ENCODE results near the gene KDM4C.

Gene KDM4C

DNA sequence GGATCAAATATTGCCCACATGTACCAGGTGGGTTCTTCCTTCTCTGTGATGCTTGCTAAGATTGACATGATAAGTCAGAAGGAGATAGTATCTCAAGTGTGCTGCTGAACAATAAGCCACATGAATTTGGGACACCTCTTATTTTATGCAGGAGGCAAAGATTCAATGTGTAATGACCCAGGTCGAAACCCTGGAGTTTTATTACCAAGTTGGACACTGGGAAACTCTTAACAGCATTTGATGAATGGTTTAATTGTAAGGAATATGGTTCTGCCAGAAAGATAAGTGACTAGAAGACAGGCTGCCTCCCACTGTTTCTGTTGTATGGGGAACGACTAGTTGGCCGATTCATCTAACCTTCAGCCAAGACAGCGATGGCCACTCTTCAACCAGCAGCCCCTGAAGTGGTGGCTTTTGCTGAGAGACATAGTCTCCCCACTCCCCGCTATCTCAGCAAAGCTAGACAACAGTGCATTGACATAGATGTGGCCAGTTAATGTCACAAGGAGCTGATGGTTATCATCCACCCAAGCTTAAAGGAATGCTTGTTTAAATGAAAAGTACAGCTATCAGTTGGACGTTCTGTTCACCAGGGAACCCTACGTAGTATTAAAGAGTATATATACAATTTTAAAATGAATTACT, 407.7 kb downstream of the KDM4C start:
- Histone ChIP-seq H3K4me1 (ENCODE audit: control insufficient read depth in 5 of 5, insufficient read depth in 5 of 5, low read length in 5 of 5) (peaks cover 0 to 2% (median 0%) of the 10 kb centered on the region in 5 donors), H3K4me3 (ENCODE audit: low read depth in 1 of 5, low read length in 5 of 5) (no peak overlapping the region), H3K9ac (ENCODE audit: low read length in 5 of 5) (no peak overlapping the region), H3K36me3 (ENCODE audit: control insufficient read depth in 5 of 5, insufficient read depth in 5 of 5, low read length in 5 of 5) (peaks cover 9 to 22% (median 13%) of the 10 kb centered on the region in 5 donors), H3K9me3 (ENCODE audit: control insufficient read depth in 5 of 5, low read length in 5 of 5) (no peaks in the 10 kb centered on the region), H3K27ac (ENCODE audit: low read depth, low read length) (no peak overlapping the region), H3K27me3 (ENCODE audit: control insufficient read depth in 5 of 5, insufficient read depth in 4 of 5, low read length in 5 of 5) (no peaks in the 10 kb centered on the region)

- peaks cover 9 to 26% (median 16%) of the 10 kb centered on the region in 5 donors for H3K36me3 ChIP-seq (ENCODE audit: control insufficient read depth in 5 of 5, insufficient read depth in 5 of 5, low read length in 5 of 5)
- H3K9ac ChIP-seq (ENCODE audit: low read length in 5 of 5), result no peak overlapping the region
- peaks cover 0 to 2% (median 0%) of the 10 kb centered on the region in 5 donors for H3K4me1 ChIP-seq (ENCODE audit: control insufficient read depth in 5 of 5, insufficient read depth in 5 of 5, low read length in 5 of 5)
- H3K4me3 ChIP-seq (ENCODE audit: low read depth in 1 of 5, low read length in 5 of 5), result no peak overlapping the region
- no peaks in the 10 kb centered on the region for H3K9me3 ChIP-seq (ENCODE audit: control insufficient read depth in 5 of 5, low read length in 5 of 5)
- no peak overlapping the region for H3K27ac ChIP-seq (ENCODE audit: low read depth, low read length)
- no peaks in the 10 kb centered on the region for H3K27me3 ChIP-seq (ENCODE audit: control insufficient read depth in 5 of 5, insufficient read depth in 4 of 5, low read length in 5 of 5)
Observed at GRCh38 chr9:7166074-7166473, 408.3 kb downstream of the KDM4C start.

DNA sequence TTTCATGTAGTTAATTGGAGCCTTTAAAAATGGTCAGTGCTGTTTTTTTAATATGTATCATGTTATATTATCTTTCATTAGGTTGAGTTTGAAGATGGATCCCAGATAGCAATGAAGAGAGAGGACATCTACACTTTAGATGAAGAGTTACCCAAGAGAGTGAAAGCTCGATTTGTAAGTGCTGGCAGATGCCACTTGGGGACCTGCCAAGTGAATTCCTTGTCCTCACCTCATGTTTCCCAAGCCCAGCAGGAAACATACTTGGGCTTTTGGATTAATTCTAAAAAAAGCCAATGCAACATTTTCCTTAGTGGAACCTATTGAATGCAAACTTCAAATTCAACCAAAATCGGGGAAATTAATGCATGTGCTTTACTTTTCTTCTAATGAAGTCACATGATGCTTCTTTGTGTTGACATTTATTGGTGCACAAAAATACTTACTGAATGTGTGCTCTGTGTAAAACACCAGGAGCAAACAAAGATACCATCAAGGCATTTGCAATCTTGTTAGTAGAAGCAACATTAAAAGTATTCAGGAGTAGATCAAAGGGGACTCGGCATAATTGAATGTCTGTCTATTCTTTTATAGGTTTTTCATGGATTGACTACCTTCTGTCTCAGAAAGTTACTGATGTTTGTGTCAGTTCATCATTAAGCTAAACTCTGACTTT, 412.1 kb downstream of the KDM4C start:
- H3K4me3 ChIP-seq (ENCODE audit: low read depth in 1 of 5, low read length in 5 of 5), result no peak overlapping the region
- H3K4me1 ChIP-seq (ENCODE audit: control insufficient read depth in 5 of 5, insufficient read depth in 5 of 5, low read length in 5 of 5), result peaks cover 0 to 2% (median 0%) of the 10 kb centered on the region in 5 donors

GRCh38 chr9:7171396-7172153, 413.8 kb downstream of the KDM4C start:
- H3K9me3 ChIP-seq (ENCODE audit: control insufficient read depth in 5 of 5, low read length in 5 of 5), result no peaks in the 10 kb centered on the region
- H3K27ac ChIP-seq (ENCODE audit: low read depth, low read length), result no peak overlapping the region
- peaks cover 3 to 47% (median 28%) of the 10 kb centered on the region in 5 donors for H3K36me3 ChIP-seq (ENCODE audit: control insufficient read depth in 5 of 5, insufficient read depth in 5 of 5, low read length in 5 of 5)
- H3K27me3 ChIP-seq (ENCODE audit: control insufficient read depth in 5 of 5, insufficient read depth in 4 of 5, low read length in 5 of 5), result no peaks in the 10 kb centered on the region
- H3K4me1 ChIP-seq (ENCODE audit: control insufficient read depth in 5 of 5, insufficient read depth in 5 of 5, low read length in 5 of 5), result peaks cover 0 to 2% (median 0%) of the 10 kb centered on the region in 5 donors
- no peak overlapping the region for H3K9ac ChIP-seq (ENCODE audit: low read length in 5 of 5)
- no peak overlapping the region for H3K4me3 ChIP-seq (ENCODE audit: low read depth in 1 of 5, low read length in 5 of 5)

More for the DNA sequence above, 412.1 kb downstream of the KDM4C start:
- Histone ChIP-seq H3K36me3 (ENCODE audit: control insufficient read depth in 5 of 5, insufficient read depth in 5 of 5, low read length in 5 of 5) (peaks cover 12 to 50% (median 34%) of the 10 kb centered on the region in 5 donors), H3K27ac (ENCODE audit: low read depth, low read length) (no peak overlapping the region), H3K9me3 (ENCODE audit: control insufficient read depth in 5 of 5, low read length in 5 of 5) (no peaks in the 10 kb centered on the region), H3K27me3 (ENCODE audit: control insufficient read depth in 5 of 5, insufficient read depth in 4 of 5, low read length in 5 of 5) (no peaks in the 10 kb centered on the region), H3K9ac (ENCODE audit: low read length in 5 of 5) (no peak overlapping the region)

DNA sequence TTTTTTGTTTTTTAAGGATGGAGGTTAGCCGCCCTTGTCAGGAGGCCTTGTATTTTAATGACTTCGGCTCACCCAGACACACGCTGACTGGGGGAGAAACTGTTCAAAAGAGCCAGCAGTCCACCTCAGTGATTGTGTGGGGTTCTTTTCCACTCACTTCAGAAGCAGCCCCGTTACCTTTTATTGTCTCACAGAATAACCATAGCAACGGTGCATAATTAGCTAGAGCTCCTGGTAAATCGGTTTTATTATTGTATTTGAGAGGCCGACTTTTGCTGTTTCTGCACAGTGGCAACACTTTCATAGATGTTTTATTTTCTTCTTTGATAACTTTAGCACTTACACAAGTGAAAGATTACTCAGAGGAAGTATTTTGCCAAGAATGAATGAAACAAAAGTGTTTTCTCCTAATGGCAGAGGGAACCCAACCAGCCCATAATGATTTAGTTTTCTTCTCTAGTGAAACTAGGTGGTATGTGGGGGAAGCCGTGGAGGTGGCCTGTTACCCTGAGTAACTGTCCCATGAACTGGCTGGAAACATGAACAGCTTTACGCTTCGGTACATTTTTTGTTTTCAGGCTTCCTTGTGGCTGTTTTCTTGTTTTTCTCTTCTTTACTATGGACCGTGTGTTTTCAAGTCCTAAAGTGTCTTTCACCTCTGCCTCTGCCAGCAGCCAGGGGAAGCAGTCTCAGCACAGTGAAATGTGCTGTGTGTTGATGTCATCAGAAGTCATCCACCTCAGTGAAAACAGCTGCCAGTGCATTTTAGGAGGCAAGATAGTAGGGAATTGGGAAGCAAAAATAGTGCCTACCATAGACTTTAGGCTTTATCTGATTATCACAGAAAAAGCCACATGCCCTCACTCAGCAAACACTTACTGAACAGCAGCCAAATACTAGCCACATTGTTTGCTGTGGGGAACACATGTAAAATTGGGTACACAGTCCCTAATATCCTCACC, 414.7 kb downstream of the KDM4C start:
- H3K4me3 ChIP-seq (ENCODE audit: low read depth in 1 of 5, low read length in 5 of 5), result no peak overlapping the region
- H3K9me3 ChIP-seq (ENCODE audit: control insufficient read depth in 5 of 5, low read length in 5 of 5), result no peaks in the 10 kb centered on the region
- H3K27me3 ChIP-seq (ENCODE audit: control insufficient read depth in 5 of 5, insufficient read depth in 4 of 5, low read length in 5 of 5), result no peaks in the 10 kb centered on the region
- H3K9ac ChIP-seq (ENCODE audit: low read length in 5 of 5), result no peak overlapping the region
- no peak overlapping the region for H3K27ac ChIP-seq (ENCODE audit: low read depth, low read length)
- H3K36me3 ChIP-seq (ENCODE audit: control insufficient read depth in 5 of 5, insufficient read depth in 5 of 5, low read length in 5 of 5), result peaks cover 3 to 47% (median 28%) of the 10 kb centered on the region in 5 donors
- H3K4me1 ChIP-seq (ENCODE audit: control insufficient read depth in 5 of 5, insufficient read depth in 5 of 5, low read length in 5 of 5), result peaks cover 0 to 2% (median 0%) of the 10 kb centered on the region in 5 donors

GRCh38 chr9:7173139-7173538, 415.4 kb downstream of the KDM4C start:
- H3K4me1 ChIP-seq (ENCODE audit: control insufficient read depth in 5 of 5, insufficient read depth in 5 of 5, low read length in 5 of 5), result peaks cover 0 to 2% (median 0%) of the 10 kb centered on the region in 5 donors
- no peak overlapping the region for H3K9ac ChIP-seq (ENCODE audit: low read length in 5 of 5)
- peaks cover 3 to 47% (median 28%) of the 10 kb centered on the region in 5 donors for H3K36me3 ChIP-seq (ENCODE audit: control insufficient read depth in 5 of 5, insufficient read depth in 5 of 5, low read length in 5 of 5)
- H3K27ac ChIP-seq (ENCODE audit: low read depth, low read length), result no peak overlapping the region
- no peaks in the 10 kb centered on the region for H3K27me3 ChIP-seq (ENCODE audit: control insufficient read depth in 5 of 5, insufficient read depth in 4 of 5, low read length in 5 of 5)
- H3K9me3 ChIP-seq (ENCODE audit: control insufficient read depth in 5 of 5, low read length in 5 of 5), result no peaks in the 10 kb centered on the region
- no peak overlapping the region for H3K4me3 ChIP-seq (ENCODE audit: low read depth in 1 of 5, low read length in 5 of 5)

DNA sequence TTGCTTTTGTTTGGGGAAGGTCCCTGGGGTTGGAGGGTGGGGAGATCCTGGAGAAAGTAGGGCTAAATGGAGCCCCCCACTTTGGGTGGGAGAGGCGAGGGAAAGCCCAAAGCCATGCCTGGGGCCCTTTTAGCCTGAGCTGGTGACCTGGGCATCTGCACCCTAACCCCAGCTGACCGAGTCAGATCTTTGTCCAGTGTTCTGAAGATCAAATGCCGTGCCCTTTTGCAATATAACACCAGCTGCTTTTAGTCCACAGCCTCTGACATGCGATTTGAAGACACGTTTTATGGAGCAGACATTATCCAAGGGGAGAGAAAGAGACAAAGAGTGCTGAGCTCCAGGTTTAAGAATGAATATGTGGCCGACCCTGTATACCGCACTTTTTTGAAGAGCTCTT, 416.5 kb downstream of the KDM4C start:
- H3K36me3 ChIP-seq (ENCODE audit: control insufficient read depth in 5 of 5, insufficient read depth in 5 of 5, low read length in 5 of 5), result peaks cover 3 to 47% (median 28%) of the 10 kb centered on the region in 5 donors

GRCh38 chr9:7174884-7175283, 417.1 kb downstream of the KDM4C start:
- Histone ChIP-seq H3K4me1 (ENCODE audit: control insufficient read depth in 5 of 5, insufficient read depth in 5 of 5, low read length in 5 of 5) (peaks cover 0 to 4% (median 0%) of the 10 kb centered on the region in 5 donors), H3K27me3 (ENCODE audit: control insufficient read depth in 5 of 5, insufficient read depth in 4 of 5, low read length in 5 of 5) (no peaks in the 10 kb centered on the region), H3K9ac (ENCODE audit: low read length in 5 of 5) (no peak overlapping the region), H3K9me3 (ENCODE audit: control insufficient read depth in 5 of 5, low read length in 5 of 5) (no peaks in the 10 kb centered on the region), H3K4me3 (ENCODE audit: low read depth in 1 of 5, low read length in 5 of 5) (no peak overlapping the region), H3K36me3 (ENCODE audit: control insufficient read depth in 5 of 5, insufficient read depth in 5 of 5, low read length in 5 of 5) (peaks cover 3 to 45% (median 26%) of the 10 kb centered on the region in 5 donors), H3K27ac (ENCODE audit: low read depth, low read length) (no peak overlapping the region)

More for the DNA sequence above, 416.5 kb downstream of the KDM4C start:
- Histone ChIP-seq H3K9ac (ENCODE audit: low read length in 5 of 5) (no peak overlapping the region), H3K9me3 (ENCODE audit: control insufficient read depth in 5 of 5, low read length in 5 of 5) (no peaks in the 10 kb centered on the region), H3K4me3 (ENCODE audit: low read depth in 1 of 5, low read length in 5 of 5) (no peak overlapping the region), H3K27me3 (ENCODE audit: control insufficient read depth in 5 of 5, insufficient read depth in 4 of 5, low read length in 5 of 5) (no peaks in the 10 kb centered on the region), H3K27ac (ENCODE audit: low read depth, low read length) (no peak overlapping the region), H3K4me1 (ENCODE audit: control insufficient read depth in 5 of 5, insufficient read depth in 5 of 5, low read length in 5 of 5) (peaks cover 0 to 4% (median 0%) of the 10 kb centered on the region in 5 donors)

GRCh38 chr9:7176561-7176960, 418.8 kb downstream of the KDM4C start:
- H3K4me3 ChIP-seq (ENCODE audit: low read depth in 1 of 5, low read length in 5 of 5), result no peak overlapping the region
- H3K9ac ChIP-seq (ENCODE audit: low read length in 5 of 5), result no peak overlapping the region
- peaks cover 0 to 33% (median 20%) of the 10 kb centered on the region in 5 donors for H3K36me3 ChIP-seq (ENCODE audit: control insufficient read depth in 5 of 5, insufficient read depth in 5 of 5, low read length in 5 of 5)
- H3K27me3 ChIP-seq (ENCODE audit: control insufficient read depth in 5 of 5, insufficient read depth in 4 of 5, low read length in 5 of 5), result no peaks in the 10 kb centered on the region
- H3K4me1 ChIP-seq (ENCODE audit: control insufficient read depth in 5 of 5, insufficient read depth in 5 of 5, low read length in 5 of 5), result peaks cover 0 to 4% (median 0%) of the 10 kb centered on the region in 5 donors
- H3K27ac ChIP-seq (ENCODE audit: low read depth, low read length), result no peak overlapping the region
- H3K9me3 ChIP-seq (ENCODE audit: control insufficient read depth in 5 of 5, low read length in 5 of 5), result no peaks in the 10 kb centered on the region
